AG08396 (cell line): Measurements from ENCODE around the gene RANBP3.
"Not testable (repeated sequence)": the region's sequence is repeated elsewhere in the genome, so short reads cannot be mapped to it uniquely, and the experiment has no call there.

Experiments
- DNase-seq: peaks from one replicate; pipeline ENCODE4 v3.0.0; 2012; ENCODE audit warnings: low spot score, mixed read lengths

Gene RANBP3, protein sequence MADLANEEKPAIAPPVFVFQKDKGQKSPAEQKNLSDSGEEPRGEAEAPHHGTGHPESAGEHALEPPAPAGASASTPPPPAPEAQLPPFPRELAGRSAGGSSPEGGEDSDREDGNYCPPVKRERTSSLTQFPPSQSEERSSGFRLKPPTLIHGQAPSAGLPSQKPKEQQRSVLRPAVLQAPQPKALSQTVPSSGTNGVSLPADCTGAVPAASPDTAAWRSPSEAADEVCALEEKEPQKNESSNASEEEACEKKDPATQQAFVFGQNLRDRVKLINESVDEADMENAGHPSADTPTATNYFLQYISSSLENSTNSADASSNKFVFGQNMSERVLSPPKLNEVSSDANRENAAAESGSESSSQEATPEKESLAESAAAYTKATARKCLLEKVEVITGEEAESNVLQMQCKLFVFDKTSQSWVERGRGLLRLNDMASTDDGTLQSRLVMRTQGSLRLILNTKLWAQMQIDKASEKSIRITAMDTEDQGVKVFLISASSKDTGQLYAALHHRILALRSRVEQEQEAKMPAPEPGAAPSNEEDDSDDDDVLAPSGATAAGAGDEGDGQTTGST

GRCh38 chr19:5977785-5978605 lies at the start of gene RANBP3:
Gene RANBP3 (minus strand): TSS chr19:5978140. CDS start chr19:5978082, 58 bp downstream.
- peak; percentile 100 for DNase-seq

DNA sequence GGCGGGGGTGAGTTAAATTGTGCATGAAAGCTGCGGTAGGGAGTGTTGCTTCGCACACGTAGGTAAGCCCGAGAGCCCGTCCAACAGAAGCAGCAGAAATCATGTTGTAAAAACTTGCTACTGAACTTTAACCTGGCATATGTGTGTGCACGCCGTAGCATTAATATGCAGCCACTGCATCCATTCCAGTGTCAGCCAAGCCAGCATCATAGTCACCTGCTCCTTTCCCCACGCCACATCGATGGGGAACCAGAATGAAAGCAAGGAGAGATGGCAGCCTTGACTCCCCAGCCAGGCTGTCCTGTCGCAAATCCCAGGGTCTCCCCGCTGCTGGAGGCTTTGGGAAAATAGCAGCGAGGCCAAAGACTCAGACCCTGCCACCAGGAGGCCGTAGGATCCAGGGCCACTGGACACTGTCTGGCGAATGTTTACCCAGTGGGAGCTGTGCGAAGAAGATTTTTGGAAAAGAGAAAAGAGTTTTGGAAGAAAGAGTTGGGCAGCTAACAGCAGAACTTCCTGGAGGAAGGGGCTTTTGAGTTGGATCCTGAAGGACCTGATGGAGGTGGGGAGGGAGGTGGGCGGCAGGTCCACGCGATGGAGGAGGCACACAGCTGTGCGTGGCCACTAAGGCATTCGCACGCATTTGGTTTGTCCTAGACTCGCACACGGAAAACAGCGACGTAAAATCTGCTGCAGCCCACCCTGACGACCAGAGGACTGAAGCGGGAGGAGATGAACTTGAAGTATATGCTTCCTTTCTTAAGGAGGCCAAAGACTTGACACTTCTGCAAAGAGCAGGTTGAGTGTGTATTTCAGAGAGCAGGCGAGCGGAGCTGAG lies 48.7 kb upstream of the RANBP3 start:
- DNase-seq = no peak

DNA sequence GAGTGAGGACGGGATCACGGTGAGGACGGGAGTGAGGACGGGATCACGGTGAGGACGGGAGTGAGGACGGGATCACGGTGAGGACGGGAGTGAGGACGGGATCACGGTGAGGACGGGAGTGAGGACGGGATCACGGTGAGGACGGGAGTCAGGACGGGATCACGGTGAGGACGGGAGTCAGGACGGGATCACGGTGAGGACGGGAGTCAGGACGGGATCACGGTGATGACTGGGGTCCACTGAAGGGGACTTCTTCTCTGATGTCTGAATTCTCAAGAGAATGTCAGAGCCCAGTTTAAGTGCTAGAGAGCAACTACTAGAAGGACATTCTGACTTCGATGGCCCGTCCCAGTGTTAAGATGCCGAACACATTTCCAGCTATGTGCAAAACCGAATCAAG lies 46.8 kb upstream of the RANBP3 start:
- DNase-seq = not testable (repeated sequence)

DNA sequence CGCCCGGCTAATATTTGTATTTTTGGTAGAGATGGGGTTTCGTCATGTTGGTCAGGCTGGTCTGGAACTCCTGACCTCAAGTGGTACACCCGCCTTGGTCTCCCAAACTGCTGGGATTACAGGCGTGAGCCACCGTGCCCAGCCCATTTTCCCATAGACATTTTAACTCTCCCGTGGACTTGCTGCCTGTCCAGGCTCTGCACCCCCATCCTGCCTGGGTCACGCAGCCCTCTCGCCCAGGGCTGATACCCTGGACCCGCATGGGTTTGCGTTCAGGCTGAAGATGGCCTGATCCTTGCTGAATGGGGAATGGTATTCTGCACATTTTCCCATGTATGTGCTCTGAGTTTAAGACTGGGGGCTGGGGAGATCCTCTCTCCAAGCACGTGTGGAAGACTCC lies 46.0 kb upstream of the RANBP3 start:
- DNase-seq = no peak

DNA sequence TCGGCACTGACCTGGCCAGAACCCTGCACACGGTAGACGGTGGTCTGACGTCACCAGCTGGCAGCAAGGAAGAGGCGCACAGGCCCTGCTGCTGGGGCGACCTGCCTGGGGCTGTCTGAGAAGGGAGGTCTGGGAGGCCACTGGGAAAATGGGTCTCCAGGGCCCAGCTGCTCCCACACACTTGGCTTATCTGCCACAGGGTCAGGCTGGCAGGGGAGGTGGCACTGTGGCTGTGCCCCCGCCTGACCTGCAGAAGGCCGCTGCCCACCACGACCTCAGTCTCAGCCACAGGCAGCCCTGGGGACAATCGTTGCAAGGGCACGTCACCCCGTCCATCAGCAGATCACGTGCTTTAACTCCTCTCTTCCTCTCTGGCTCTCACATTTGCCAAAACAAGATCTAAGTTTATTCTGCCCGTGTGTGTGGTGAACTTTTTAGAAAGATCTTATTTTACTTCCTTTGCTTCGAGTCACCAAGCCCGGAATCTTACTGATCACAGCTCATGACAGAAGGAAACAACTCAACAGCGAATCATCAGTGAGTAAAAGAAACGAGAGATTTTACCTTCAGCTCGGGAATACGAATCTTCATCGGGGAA lies 45.2 kb upstream of the RANBP3 start:
- DNase-seq = peak; percentile 51

DNA sequence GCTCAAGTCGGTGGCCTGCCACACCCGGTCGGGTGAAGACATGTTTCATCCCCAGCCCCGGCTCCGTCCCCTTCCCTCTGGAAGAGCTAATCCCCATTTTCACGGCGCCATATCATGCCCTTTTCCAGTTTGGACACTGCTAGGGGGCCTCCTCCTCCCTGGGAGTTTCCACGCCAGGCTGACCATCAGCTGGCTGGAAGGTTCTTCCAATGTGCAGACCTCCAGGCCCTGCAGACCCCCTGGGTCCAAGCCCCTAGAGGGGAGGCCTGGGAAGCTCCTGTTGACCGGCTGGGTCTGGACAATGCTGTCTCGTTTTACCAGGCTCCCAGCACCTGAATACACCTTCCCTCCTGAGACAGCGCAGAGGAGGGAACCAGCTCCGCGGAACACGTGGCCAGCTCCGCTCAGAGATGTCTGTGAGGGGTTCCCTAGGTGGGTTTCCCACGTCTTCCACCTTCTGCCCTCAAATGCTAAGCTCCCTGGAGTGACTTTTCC lies 44.7 kb upstream of the RANBP3 start:
- no peak for DNase-seq

DNA sequence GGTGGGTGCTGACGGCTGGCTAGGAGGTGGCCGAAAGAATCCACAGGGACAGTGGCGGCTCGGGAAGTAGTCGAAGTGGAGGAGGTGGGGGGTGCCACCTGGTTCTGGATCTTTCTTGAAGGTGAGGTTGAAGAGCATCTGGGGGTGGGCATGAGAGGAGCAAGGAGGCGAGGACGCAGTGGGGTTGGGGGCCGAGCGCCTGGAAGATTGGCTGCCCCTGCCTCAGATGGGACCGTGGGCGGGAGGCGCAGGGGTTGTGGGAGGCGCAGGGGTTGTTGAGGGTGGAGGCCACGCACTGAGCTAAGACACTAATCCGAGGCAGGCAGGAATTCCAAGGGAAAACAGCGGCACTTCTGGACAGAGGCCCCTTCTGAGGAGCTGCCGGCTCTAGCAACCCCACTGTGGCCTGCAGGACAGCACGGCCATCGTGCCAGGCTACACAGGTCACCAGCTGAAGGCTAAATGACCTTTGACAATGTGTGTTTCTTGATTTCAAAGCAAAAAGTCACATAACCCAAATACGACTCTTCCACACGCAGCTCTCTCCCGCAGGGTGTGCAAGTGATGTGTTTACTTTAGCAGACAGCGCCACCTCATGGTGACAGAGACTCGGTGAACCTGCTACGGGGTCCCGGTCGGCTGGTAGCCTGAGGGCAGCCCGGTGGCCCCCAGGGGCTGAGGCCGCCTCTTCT lies 44.1 kb upstream of the RANBP3 start:
- DNase-seq = peak; percentile 80

DNA sequence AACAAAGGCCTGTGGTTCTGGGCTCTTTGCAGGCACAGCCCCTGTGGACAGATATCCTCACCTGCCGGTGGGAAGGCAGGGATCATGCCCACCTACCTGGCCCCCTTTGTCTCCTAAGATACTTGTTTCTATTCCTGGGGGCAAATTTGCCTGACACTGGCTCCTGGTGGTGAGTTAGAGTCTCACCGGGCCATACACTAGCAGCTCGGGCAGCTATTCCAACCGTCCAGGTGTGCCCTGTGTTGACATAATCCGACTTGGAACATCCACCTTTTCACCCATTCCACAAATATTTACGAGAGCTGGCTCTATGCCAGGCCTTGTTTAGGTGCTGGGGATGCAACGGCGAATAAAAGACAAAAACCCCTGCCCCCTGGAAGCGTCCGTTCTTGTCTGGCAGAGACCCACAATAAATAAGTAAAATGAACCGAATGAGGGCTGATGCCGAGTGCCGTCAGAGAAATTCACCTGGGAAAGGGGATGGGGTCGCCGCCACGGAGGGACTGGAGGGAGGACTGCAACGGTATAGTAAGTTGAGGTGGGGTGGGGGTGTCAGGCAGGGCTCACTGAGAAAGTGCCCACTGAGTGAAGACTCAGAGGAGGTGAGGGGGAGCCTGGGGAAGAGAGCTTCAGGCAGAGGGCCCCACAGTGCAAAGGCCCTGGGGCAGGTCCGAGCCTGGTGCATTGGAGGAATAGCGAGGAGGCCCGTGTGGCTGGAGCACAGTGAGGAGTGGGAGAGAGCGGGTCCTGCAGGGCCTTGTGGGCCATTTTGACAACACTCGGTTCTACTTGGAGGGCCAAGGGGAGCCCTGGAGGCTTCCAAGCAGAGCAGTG lies 43.2 kb upstream of the RANBP3 start:
- no peak for DNase-seq

DNA sequence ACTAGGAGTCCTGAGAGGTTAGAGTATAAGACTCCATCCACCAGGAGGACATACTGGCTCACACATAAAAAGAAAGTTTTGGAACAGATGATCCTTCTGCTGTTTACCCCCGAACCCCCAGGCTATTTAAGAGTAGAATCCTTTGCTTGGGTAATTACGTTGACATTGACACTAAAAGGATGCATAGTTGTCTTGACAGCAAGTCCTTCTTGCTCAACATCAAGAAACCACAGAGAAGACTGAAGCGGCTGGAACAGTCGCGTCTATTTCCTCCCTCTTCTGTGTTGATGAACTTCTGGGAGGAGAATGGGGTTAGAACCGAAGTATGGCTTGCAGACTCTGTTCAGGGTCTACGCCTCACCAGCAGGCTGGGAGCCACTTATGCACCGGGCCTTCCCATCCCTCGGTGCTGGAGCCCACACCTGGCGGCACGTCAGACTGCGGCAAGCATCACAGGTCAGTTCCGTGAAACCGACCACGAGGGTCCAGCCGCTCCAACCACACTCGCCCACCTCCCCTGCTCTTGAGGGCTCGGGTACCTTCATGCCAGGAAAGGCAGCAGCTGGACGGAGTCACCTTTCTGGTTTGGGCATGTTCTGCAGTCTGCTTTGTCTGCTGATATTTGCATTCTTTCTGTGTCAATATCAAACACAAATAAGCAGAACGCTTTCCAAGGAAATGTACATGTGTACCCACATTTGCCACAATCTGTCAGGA lies 42.4 kb upstream of the RANBP3 start:
- no peak for DNase-seq

GRCh38 chr19:6018786-6019185 lies 40.8 kb upstream of the RANBP3 start:
- no peak for DNase-seq

DNA sequence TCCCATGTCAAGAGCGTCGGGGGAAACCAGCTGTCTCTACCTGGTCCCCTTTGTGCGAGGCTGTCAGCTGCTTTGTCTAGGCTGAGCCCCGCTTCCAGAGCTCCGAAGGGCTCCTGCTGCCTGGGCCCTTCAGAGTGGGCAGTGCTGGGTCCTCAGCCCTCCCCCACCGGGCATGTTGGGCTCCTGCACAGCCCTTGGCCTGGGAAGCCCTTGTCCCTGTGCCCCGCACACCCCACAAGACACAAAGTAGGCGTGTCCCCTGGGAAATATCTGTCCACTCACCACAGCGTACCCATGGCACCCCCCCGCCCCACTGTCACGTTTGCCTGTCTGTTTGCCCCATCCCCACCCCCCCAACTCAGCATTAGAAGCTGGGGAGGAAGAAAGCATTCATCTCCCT lies 39.6 kb upstream of the RANBP3 start:
- DNase-seq = no peak

- no peak for DNase-seq
These were observed 38.1 kb upstream of the RANBP3 start for GRCh38 chr19:6015841-6016545.

- no peak for DNase-seq
These were observed 36.7 kb upstream of the RANBP3 start for GRCh38 chr19:6014551-6015135.

- DNase-seq = no peak
These were observed 34.7 kb upstream of the RANBP3 start for GRCh38 chr19:6012426-6013170.

DNA sequence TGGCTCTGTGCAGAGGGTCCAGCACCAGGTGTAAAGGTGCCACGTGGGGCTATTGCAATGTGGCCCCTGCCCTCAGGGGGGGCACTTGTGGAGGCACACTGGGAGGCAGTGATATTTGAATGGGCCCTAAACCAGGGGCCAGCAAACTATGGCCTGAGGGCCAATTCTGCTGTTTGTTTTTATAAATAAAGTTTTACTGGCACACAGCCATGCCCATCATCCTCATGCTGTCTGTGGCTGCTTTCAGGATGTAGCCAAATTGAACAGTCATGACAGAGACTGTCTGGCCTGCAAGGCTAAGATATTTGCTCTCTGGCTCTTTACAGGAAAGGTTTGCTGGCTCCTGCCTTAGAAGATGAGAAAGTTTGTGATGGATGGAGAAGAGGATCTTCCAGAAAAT lies 33.9 kb upstream of the RANBP3 start:
- no peak for DNase-seq

DNA sequence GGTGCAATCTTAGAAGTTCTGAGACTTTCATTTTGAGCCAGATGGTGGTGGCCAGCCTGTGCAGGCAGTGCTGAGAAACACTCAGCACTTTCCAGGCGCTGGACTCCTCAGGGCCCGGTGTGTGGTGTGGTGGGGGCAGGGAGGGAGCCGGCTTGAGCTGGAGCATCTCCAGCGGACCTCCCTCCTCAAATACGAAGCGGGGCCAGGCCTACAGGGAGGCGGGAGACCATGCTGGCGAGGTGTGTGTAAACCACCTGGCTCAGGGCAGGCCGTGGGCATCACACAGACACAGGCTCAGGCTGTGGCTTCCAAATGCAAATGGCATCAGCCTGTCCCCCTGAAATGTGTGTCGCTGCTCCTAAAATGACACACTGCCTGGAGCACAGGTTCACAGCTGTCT lies 33.3 kb upstream of the RANBP3 start:
- no peak for DNase-seq

DNA sequence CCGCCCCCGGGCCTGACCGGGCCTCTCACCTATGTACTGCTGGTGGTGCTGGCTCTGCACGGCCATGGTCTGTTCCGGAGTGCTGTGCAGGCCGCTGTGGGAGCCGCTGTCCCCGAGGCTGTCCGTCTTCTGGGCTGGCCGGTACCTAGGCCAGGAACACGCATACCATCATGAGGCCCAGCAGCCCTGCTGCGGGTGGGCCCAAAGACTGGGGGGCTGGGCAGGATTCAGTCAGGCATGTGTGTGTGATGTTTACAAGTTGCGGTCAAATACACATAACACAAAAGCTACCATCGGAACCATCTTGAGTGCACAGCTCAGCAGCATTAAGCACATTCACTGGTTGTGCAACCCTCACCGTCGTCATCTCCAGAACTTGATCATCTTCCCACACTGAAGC lies 32.2 kb upstream of the RANBP3 start:
- no peak for DNase-seq
